AG04450 (cell line): ENCODE measurements around the gene PROM2. TPM values are rescaled to one million over a fixed set of nuclear protein-coding genes. Genes with fewer than 3 reads are reported as not detected.

Experiments
- CTCF ChIA-PET: fragments of 300-600, 350-600 bp; formaldehyde crosslinking; extraction: SDS; loops from one replicate; lab custom pipeline; 2022; ENCODE audit warnings: antibody characterized with exemption, inconsistent platforms; lab: Charles Lee
- POLR2A ChIA-PET: fragments of 350-600 bp; formaldehyde crosslinking; extraction: SDS; loops from one replicate; lab custom pipeline; 2021; ENCODE audit warnings: antibody characterized with exemption, inconsistent platforms; lab: Yijun Ruan, JAX
- DNase-seq: peaks from one replicate; pipeline ENCODE4 v3.0.0-alpha.2; 2011; ENCODE audit warnings: low read depth, low spot score
- H3K27ac ChIP-seq: one replicate; pipeline ENCODE4 v1.5.1; 2012; ENCODE audit warnings: low read depth, low read length, control low read depth
- H3K27me3 ChIP-seq: one replicate; pipeline ENCODE4 v1.6.0; 2012; ENCODE audit warnings: low read length; ENCODE audit not compliant: control insufficient read depth, insufficient read depth
- H3K4me3 ChIP-seq: 2 replicates; pipeline ENCODE4 v1.5.1; 2011; ENCODE audit warnings: mild to moderate bottlenecking, low read depth, low read length, control low read depth
- H3K9me3 ChIP-seq: 2 replicates; pipeline ENCODE4 v1.5.1; 2012; ENCODE audit warnings: low read length; ENCODE audit not compliant: control insufficient read depth, insufficient read depth
- polyA plus RNA-seq: library from polyadenylated mRNA; depleted of rRNA; stranded (reverse); fragments of >200 nt; gene quantifications from 2 replicates; pipeline ENCODE4 v1.2.3, GENCODE V29; 2011
- TF ChIP-seq, protein P1 (sequence below): IDR thresholded peaks from 2 replicates; pipeline ENCODE4 v1.5.1; 2011; ENCODE audit warnings: low read depth, low read length, control low read depth, inconsistent platforms

PROM2 gene
- polyA plus RNA-seq, 1 experiment, result 0.12 TPM

DNA sequence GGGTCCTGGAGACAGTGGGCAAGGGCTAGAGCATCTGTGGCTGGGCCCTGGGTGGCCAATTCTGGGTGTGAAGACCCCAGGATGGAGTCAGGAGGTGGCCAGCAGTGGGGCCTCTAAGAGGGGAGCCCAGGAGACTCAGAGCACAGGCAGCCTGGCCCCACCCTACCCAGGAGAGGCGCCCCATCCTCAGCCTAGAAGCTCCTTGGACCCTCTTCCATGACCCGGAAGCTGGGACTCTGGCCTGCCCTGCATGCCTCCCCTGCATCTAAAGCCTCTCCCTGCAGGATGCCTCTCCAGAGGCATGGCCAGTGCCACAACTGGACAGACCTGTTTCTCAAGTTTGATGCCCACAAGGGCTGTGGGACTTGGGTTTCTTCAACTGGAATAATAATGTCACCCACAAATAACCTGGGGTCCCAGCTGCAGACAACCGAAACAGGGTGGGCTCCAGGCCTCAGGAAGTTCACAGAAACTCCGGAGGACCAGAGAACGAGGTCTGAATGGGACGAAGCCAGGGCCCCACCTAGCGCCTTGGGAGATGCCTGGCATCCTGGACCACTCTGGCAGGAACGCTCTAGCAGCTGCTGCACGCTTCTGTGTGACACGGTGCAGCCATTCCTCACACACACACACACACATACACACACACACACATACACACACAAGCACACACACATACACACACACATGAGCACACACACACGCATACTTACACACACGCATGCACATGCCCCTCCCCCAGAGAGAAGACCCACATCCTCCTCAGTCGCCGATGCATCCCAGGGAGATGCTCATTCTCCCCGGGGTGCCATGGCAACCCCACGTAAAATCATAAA, 39.3 kb downstream of the PROM2 start:
- peaks cover 2% of the 10 kb centered on the region for H3K27me3 ChIP-seq
- H3K9me3 ChIP-seq, result no peaks in the 10 kb centered on the region
- CTCF ChIA-PET, result no interaction called here
- no peak overlapping the region for H3K27ac ChIP-seq
- H3K4me3 ChIP-seq, result no peak overlapping the region
- TF ChIP-seq, protein P1, sequence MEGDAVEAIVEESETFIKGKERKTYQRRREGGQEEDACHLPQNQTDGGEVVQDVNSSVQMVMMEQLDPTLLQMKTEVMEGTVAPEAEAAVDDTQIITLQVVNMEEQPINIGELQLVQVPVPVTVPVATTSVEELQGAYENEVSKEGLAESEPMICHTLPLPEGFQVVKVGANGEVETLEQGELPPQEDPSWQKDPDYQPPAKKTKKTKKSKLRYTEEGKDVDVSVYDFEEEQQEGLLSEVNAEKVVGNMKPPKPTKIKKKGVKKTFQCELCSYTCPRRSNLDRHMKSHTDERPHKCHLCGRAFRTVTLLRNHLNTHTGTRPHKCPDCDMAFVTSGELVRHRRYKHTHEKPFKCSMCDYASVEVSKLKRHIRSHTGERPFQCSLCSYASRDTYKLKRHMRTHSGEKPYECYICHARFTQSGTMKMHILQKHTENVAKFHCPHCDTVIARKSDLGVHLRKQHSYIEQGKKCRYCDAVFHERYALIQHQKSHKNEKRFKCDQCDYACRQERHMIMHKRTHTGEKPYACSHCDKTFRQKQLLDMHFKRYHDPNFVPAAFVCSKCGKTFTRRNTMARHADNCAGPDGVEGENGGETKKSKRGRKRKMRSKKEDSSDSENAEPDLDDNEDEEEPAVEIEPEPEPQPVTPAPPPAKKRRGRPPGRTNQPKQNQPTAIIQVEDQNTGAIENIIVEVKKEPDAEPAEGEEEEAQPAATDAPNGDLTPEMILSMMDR, result no peak
- POLR2A ChIA-PET, result no interaction called here
- DNase-seq, result no peak

DNA sequence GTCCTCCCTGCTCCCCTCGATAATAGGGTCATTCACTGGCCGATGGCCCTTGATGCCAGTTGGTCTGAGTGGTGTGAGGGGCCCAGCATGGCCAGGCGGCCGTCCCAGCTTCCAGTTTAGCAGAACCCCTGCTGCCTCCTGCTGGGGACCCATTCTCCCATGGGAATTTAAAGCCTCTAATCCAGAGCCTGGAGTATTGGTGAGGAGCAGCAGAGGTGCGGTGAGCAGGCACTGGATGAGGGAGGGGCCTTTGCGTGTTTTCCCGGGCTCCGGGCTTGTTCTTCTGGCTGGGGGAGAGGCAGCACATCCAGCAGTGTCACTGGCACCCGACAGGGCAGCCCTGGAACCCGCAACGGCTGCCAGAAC, 40.3 kb downstream of the PROM2 start:
- Histone ChIP-seq H3K27ac (no peak overlapping the region), H3K9me3 (no peaks in the 10 kb centered on the region), H3K4me3 (no peak overlapping the region), H3K27me3 (peaks cover 9% of the 10 kb centered on the region)
- ChIA-PET POLR2A (no interaction called here), CTCF (no interaction called here)
- no peak for DNase-seq
- TF ChIP-seq, protein P1, result no peak

DNA sequence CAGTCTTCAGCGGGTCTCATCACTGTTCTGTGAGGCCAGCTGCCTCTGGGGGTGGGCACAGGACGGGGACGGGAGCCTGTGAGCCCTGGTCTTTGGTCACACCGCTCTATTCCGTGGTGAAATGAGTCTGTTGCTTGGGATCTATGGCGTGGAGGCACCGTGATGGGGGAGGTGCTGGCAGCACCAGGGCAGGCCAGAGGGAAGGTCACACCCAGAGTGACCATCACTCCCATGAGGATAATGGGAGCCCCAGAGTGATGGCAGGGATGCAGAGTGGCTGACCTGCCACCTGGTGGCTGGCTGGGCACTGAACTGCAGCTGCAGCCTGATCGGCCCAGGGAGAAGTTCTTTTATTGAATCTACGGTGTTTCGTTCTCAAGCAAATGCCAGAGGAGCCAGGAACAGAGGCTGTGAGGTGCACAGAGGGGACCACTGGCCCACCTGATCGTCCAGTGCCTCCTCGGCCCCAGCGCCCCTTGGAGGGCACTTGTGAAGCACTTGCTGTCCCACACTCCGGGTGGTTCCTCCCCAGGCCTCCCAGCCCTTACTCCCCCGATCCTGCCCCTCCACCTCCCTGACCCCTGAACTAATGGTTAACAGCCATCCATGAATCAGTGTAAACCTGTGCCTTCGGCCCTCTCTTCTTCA, 40.8 kb downstream of the PROM2 start:
- TF ChIP-seq, protein P1, result peak; percentile 42; the same call in 1 of the 2 replicates

DNA sequence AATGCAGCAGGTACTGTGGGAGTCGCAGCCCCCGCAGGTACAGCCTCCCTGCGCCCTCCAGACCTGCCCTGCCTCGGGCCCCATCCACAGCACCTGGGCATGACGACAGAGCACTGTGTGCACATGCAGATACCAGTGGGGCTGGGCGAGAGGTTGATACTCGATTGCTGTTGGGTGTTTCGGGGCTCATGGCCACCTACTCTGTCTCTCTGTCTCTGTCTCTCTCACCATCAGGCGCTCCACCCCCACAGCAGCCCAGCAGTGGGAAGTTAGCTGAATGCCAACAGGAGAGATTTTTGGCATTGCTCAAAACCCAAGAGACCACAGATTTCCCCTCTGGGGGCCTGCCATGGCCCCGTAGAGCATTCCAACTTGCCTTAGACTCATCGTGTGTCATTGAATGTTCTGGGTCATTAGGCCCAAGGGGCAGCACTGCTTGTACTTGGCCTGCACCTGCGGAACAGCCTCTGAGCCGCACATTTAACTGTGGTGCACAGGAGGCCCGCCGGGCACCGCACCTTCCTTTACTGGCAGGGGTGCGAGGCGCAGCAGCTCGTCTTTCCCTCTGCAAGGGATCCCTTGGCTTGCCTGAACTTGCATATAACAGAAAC, 41.7 kb downstream of the PROM2 start:
- ChIA-PET CTCF (no interaction called here), POLR2A (no interaction called here)

More for the DNA sequence above, 40.8 kb downstream of the PROM2 start:
- Histone ChIP-seq H3K9me3 (no peaks in the 10 kb centered on the region), H3K27ac (no peak overlapping the region), H3K4me3 (no peak overlapping the region), H3K27me3 (peaks cover 10% of the 10 kb centered on the region)
- ChIA-PET POLR2A (no interaction called here), CTCF (no interaction called here)
- no peak for DNase-seq

More for the DNA sequence above, 41.7 kb downstream of the PROM2 start:
- TF ChIP-seq, protein P1, result no peak
- Histone ChIP-seq H3K9me3 (no peaks in the 10 kb centered on the region), H3K27me3 (peaks cover 10% of the 10 kb centered on the region), H3K4me3 (no peak overlapping the region), H3K27ac (no peak overlapping the region)
- DNase-seq, result no peak
